Lung (tissue), 12 donors: ENCODE measurements around the gene HOXB1. TPM values are rescaled to one million over a fixed set of nuclear protein-coding genes. Genes with fewer than 3 reads are reported as not detected.

Source experiments
- ATAC-seq: fragments of 200-7000 bp; cut with Tn5 transposase; one replicate; pipeline ENCODE4 v1.9.1; 2020; ENCODE audit warnings: moderate number of reproducible peaks; ENCODE audit not compliant: insufficient read depth, low FRiP score
- DNase-seq, 3 donors: peaks; one replicate each; pipeline ENCODE4 v3.0.0-alpha.2; 2013 to 2017
- H3K27ac ChIP-seq, 2 donors: one replicate each; pipeline ENCODE4 v1.5.1; 2013; ENCODE audit warnings: mild to moderate bottlenecking in 2 of 2, moderate library complexity in 2 of 2, control low read depth in 1 of 2, inconsistent platforms in 1 of 2, low read depth in 1 of 2, low read length in 1 of 2
- H3K27me3 ChIP-seq, 3 donors: one replicate each; pipeline ENCODE4 v1.5.1; 2013; ENCODE audit warnings: low read length in 2 of 3; ENCODE audit not compliant: control insufficient read depth in 3 of 3, insufficient read depth in 3 of 3
- H3K36me3 ChIP-seq, 4 donors: one replicate each; pipeline ENCODE4 v1.5.1; 2013; ENCODE audit warnings: low read length in 4 of 4, mild to moderate bottlenecking in 1 of 4, moderate library complexity in 1 of 4; ENCODE audit not compliant: control insufficient read depth in 4 of 4, insufficient read depth in 4 of 4
- H3K4me1 ChIP-seq, 5 donors: one replicate each; pipeline ENCODE4 v1.5.1; 2013; ENCODE audit warnings: low read length in 5 of 5, mild to moderate bottlenecking in 2 of 5, moderate library complexity in 1 of 5; ENCODE audit not compliant: control insufficient read depth in 5 of 5, insufficient read depth in 5 of 5
- H3K4me3 ChIP-seq: one replicate; pipeline ENCODE4 v1.5.1; 2013; ENCODE audit warnings: mild to moderate bottlenecking, control low read depth, moderate library complexity
- H3K9ac ChIP-seq, 2 donors: one replicate each; pipeline ENCODE4 v1.5.1; 2013; ENCODE audit warnings: low read length in 2 of 2, control low read depth in 1 of 2; ENCODE audit not compliant: insufficient read depth in 1 of 2
- H3K9me3 ChIP-seq, 4 donors: one replicate each; pipeline ENCODE4 v1.5.1; 2013; ENCODE audit warnings: low read length in 3 of 4, mild to moderate bottlenecking in 1 of 4, moderate library complexity in 1 of 4; ENCODE audit not compliant: control insufficient read depth in 4 of 4, insufficient read depth in 3 of 4
- WGBS, 2 donors: extraction: QIAGEN DNeasy Blood & Tissue Kit; methylation state at CpG; one replicate each; pipeline ENCODE4 v1.1.7; 2013; 5-methylcytosine and 5-hydroxymethylcytosine counted together
- polyA plus RNA-seq, 2 donors: library from polyadenylated mRNA; stranded (reverse); fragments of 200-250 nt; gene quantifications; one replicate each; pipeline ENCODE4 v1.2.1, GENCODE V29; 2013
- total RNA-seq, 2 donors: library from RNA; depleted of rRNA in 1 of 2; stranded (reverse); fragments of >200 nt in 1 of 2; gene quantifications; one replicate each; pipeline ENCODE4 v1.2.1, GENCODE V29; 2014 to 2021
- TF ChIP-seq, protein P1 (sequence below): IDR thresholded peaks from 2 replicates; pipeline ENCODE4 v1.5.1; 2012; ENCODE audit warnings: mild to moderate bottlenecking; ENCODE audit errors: control extremely low read depth, extremely low read depth
- donor health status: control.
- donor health status: control.
- donor health status: Bipolar disorder and iron deficiency.
- donor health status: healthy.
- donor health status: DM: yes; HTN: yes; CAD: no.

The HOXB1 gene
- total and polyA plus RNA-seq, 4 donors = not detected

- 47 to 66% methylated on average over 8 of the region's 8 CpGs for WGBS, 2 donors
- Histone ChIP-seq H3K4me1 (peaks cover 0 to 82% (median 0%) of the 10 kb centered on the region in 5 donors), H3K27ac (peak overlapping the region in 1 of 2 donors; percentile 46), H3K4me3 (no peak overlapping the region), H3K27me3 (peaks cover 0 to 70% (median 15%) of the 10 kb centered on the region in 3 donors), H3K9me3 (no peaks in the 10 kb centered on the region), H3K9ac (peak overlapping the region; percentile 59 to 96), H3K36me3 (peaks cover 0 to 32% (median 1%) of the 10 kb centered on the region in 4 donors)
- ATAC-seq = no peak
- TF ChIP-seq, protein P1, sequence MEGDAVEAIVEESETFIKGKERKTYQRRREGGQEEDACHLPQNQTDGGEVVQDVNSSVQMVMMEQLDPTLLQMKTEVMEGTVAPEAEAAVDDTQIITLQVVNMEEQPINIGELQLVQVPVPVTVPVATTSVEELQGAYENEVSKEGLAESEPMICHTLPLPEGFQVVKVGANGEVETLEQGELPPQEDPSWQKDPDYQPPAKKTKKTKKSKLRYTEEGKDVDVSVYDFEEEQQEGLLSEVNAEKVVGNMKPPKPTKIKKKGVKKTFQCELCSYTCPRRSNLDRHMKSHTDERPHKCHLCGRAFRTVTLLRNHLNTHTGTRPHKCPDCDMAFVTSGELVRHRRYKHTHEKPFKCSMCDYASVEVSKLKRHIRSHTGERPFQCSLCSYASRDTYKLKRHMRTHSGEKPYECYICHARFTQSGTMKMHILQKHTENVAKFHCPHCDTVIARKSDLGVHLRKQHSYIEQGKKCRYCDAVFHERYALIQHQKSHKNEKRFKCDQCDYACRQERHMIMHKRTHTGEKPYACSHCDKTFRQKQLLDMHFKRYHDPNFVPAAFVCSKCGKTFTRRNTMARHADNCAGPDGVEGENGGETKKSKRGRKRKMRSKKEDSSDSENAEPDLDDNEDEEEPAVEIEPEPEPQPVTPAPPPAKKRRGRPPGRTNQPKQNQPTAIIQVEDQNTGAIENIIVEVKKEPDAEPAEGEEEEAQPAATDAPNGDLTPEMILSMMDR = no peak
- DNase-seq = peak in 1 of 3 donors; percentile 67
These were observed 43.8 kb upstream of the HOXB1 start for GRCh38 chr17:48574505-48575065.

- ATAC-seq (no peak), DNase-seq (no peak)
- TF ChIP-seq, protein P1 = no peak
- Histone ChIP-seq H3K4me3 (no peak overlapping the region), H3K27me3 (peaks cover 0 to 72% (median 6%) of the 10 kb centered on the region in 3 donors), H3K27ac (peak overlapping the region in 1 of 2 donors; percentile 82), H3K9me3 (peaks cover 0 to 3% (median 0%) of the 10 kb centered on the region in 4 donors), H3K36me3 (peaks cover 0 to 30% (median 1%) of the 10 kb centered on the region in 4 donors), H3K4me1 (peaks cover 0 to 87% (median 6%) of the 10 kb centered on the region in 5 donors), H3K9ac (peak overlapping the region; percentile 59 to 96)
- WGBS, 2 donors = 68 to 87% methylated on average over 1 of the region's 1 CpG
These were observed 41.1 kb upstream of the HOXB1 start for GRCh38 chr17:48571826-48572417.

DNA sequence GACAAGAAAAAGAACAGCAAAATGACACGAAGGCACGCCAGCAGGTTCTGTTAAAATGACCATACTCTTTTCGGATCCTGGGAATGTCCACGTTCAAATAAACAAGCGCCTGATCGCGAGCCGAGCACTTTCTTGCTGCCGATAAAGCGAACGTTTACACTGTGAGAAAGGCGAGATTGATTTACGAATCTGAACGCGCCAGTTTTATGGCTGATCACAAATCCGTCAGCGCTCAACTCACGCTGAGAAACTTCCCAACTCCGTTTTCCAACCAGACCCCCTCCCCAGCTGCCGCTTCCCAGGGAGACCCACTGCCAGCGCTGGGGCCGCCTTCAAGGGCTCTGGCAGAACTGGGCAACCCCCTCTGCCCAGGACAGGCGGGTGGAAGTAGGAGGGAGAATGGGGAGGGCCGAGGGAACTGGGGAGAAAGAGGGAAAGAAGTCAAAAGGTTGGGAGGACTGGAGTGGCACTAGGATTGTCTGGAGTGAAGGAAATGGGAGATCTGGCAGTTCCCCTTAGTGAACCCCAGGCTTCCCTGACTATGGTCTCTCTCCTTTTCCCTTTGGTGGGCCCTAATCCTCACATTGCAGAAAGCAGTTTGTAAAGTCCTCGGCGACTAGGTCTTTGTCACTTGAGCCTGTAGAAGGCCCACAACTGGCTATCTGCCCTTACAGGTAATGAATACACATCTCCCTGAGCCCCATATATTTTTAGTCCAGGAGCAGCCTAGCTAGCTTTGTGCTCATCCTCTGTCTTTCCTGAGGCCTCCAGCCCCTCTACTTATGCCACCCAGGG, 40.4 kb upstream of the HOXB1 start:
- H3K27ac ChIP-seq = peak overlapping the region in 1 of 2 donors; percentile 82
- TF ChIP-seq, protein P1 = no peak
- peaks cover 0 to 3% (median 0%) of the 10 kb centered on the region in 4 donors for H3K9me3 ChIP-seq
- 32 to 60% methylated on average over 26 of the region's 26 CpGs for WGBS, 2 donors
- ATAC-seq (no peak), DNase-seq (peak; percentile 74 to 91 (median 87))
- H3K4me1 ChIP-seq = peaks cover 0 to 90% (median 6%) of the 10 kb centered on the region in 5 donors
- no peak overlapping the region for H3K4me3 ChIP-seq
- peaks cover 0 to 26% (median 1%) of the 10 kb centered on the region in 4 donors for H3K36me3 ChIP-seq
- H3K27me3 ChIP-seq = peaks cover 0 to 72% (median 5%) of the 10 kb centered on the region in 3 donors
- peak overlapping the region; percentile 59 to 96 for H3K9ac ChIP-seq
